Measurements from ENCODE around the gene GJB2.
"Not testable (repeated sequence)": the region's sequence is repeated elsewhere in the genome, so short reads cannot be mapped to it uniquely, and the experiment has no call there.

GJB2 gene

DNA sequence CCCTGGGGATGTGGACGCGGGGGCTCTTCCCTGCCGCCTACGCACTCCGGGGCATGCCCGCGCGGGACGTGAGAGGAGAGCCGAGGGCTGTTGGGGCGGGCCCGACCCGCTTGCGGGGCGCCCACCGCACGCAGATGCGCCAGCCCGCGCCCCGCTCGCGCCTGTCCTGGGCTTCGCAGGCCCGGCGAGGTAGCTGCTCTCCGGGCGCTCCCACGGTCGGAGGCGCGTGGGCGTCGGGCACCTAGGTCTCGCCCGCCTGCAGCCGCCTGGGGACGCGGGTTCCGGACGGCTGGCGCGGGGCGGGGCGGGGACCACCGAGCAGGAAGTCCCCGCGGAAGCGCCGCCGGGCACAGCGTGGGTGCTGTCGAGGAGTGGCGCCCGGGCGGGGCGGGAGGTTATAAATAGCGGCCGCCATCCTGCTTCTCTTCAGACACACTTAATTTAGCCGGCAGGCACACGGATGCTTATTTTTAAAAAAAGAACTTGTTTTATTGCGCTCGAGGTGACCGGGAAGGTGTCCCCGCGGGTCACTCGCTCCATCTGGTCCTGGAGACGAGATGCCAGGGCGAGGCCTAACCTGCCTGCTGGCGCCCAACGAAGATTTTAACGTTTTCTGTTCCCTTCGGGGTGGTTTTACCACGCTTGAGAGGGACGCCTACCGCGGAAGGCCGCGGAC, 31.3 kb downstream of the GJB2 start:
- H3K9ac ChIP-seq (ENCODE audit: low read depth, low read length) = no peak overlapping the region
- H3K27ac ChIP-seq (ENCODE audit: low read depth, low read length) = no peak overlapping the region
- 0 out of 2 replicates have a peak, but pooled peaks cover 4% of the 10 kb centered on the region for H3K4me1 ChIP-seq (ENCODE audit: insufficient read depth, low read length)
- peaks cover 74% of the 10 kb centered on the region for H3K27me3 ChIP-seq (ENCODE audit: insufficient read depth, low read length)
- 3% methylated on average over 79 of the region's 79 CpGs for WGBS
- peak overlapping the region; percentile 59 for H3K4me3 ChIP-seq (ENCODE audit: low read length)
- no peaks in the 10 kb centered on the region for H3K36me3 ChIP-seq (ENCODE audit: insufficient read depth, low read length)
- no peaks in the 10 kb centered on the region for H3K9me3 ChIP-seq (ENCODE audit: insufficient read depth, low read depth, low read length)

DNA sequence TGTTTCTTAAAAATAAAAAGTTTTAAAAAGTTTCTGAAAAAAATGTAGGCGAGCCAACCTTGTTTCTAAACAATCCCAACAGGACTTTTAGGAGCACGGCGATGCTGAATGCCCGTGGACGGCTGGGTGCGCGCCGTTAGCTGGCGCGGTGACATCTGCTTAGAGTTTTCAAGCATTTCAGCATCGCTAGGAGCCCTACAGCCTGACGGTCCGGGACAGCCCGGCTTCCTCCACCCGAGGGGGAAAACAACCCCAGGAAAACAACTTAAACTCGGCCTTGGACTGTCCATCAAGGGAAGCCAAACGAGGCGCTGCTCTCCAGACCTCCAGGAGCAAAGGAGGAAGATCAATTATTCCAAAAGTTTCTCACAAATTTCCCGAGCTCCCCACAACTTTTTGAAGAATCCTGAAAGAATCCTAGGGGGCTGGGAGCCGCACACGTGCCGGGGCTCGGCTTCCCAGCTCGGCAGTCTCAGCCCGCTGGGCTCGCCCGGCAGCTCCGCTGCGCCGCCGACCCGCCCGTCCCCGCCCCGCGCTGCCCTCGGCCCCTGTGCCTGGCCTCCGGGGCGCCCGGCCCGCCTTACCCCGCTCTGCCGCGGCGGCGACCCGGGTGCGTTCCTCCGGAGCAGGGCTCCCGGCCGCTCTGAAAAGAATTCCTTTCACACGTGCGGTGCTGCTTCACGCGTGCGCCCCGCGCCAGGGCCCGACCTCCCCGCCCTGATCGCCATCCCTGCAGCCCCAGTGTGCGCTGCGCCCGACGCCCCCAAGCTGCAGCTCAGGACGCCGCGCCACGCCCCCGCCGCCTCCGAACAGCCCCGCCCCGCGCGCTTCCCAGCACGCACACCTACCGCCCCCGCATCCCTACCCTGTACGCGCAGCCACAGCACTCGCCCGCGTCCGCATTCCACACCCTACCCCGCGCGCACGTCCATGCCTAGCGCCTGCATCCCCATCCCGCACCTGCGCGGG, 32.1 kb downstream of the GJB2 start, which contains the start of gene GJA3:
Gene GJA3, minus strand, starts transcription at position 747 of the 969 bp plus-strand sequence. CDS start 17,764 bp downstream, outside the sequence.
- Histone ChIP-seq H3K9me3 (ENCODE audit: insufficient read depth, low read depth, low read length) (no peaks in the 10 kb centered on the region), H3K9ac (ENCODE audit: low read depth, low read length) (no peak within 1 kb of the TSS), H3K27me3 (ENCODE audit: insufficient read depth, low read length) (peaks cover 70% of the 10 kb centered on the region), H3K4me1 (ENCODE audit: insufficient read depth, low read length) (0 out of 2 replicates have a peak, but pooled peaks cover 4% of the 10 kb centered on the region), H3K36me3 (ENCODE audit: insufficient read depth, low read length) (no peaks in the 10 kb centered on the region), H3K4me3 (ENCODE audit: low read length) (peak within 1 kb of the TSS; percentile 59), H3K27ac (ENCODE audit: low read depth, low read length) (no peak within 1 kb of the TSS)
- WGBS = under 1% methylated on average over 93 of the region's 93 CpGs

DNA sequence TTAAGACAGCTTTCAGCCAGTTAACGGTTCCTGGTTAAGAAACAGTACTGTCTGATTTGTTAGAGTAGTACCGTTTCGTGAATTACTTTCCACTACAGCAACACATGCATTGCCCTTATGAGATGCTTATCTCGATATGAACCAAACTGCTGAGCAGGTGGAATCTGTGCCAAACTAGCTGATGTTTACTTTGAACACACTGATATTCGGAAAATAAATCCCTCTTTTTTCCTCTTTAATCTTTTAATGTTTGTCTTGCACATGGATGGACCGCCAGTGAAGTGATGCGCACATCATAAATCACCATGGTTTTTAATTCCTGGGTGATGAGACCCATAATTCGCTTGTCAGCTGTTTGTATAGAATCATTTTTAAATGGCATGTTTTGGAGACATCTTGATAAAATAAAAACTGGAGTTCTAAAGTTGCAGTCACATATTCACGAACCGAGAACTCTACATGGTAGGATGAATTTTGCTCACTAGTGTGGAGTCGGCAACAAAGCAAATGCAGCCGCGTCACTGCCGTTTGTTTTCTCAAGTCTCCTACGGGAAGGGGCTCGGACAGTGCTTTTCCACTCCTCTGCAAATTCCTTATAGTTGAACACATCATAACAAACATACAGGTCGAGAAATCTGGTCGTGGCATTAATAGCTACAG, 33.0 kb downstream of the GJB2 start:
- WGBS = 27% methylated on average over 18 of the region's 18 CpGs
- Histone ChIP-seq H3K36me3 (ENCODE audit: insufficient read depth, low read length) (no peaks in the 10 kb centered on the region), H3K4me1 (ENCODE audit: insufficient read depth, low read length) (0 out of 2 replicates have a peak, but pooled peaks cover 4% of the 10 kb centered on the region), H3K9me3 (ENCODE audit: insufficient read depth, low read depth, low read length) (no peaks in the 10 kb centered on the region), H3K27ac (ENCODE audit: low read depth, low read length) (no peak overlapping the region), H3K9ac (ENCODE audit: low read depth, low read length) (no peak overlapping the region), H3K4me3 (ENCODE audit: low read length) (peak overlapping the region; percentile 59), H3K27me3 (ENCODE audit: insufficient read depth, low read length) (peaks cover 68% of the 10 kb centered on the region)

DNA sequence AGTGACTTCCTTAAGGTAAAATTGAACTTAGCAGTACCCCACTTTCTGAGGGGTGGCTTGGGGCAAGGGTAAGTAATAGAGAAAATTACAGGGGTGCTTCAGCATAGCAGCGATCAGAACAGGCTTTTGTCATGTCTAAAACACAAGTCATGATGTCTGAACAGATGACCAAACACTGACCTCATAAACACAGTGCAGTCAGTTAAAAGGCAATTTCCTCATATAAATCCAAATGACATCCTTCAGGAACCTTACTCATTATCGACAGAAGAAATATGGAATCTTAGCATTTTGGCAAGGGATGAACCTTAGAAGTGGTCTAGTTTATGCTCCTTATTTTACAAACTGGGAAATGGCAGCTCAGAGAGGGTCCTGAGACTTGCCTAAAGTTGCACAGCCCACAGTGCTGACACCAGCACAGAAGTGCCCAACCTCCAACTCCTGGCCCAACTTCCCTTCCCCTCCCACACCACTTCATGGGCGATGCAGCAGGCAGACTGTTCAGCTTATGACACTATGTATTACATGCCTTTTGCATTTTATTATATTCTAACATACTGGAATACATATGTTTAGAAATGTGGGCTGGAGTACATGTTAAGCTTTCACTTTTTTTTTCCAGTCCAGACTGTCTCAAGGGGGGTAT, 35.5 kb downstream of the GJB2 start:
- 0 out of 2 replicates have a peak, but pooled peaks cover 4% of the 10 kb centered on the region for H3K4me1 ChIP-seq (ENCODE audit: insufficient read depth, low read length)
- H3K9me3 ChIP-seq (ENCODE audit: insufficient read depth, low read depth, low read length) = no peaks in the 10 kb centered on the region
- H3K27ac ChIP-seq (ENCODE audit: low read depth, low read length) = no peak overlapping the region
- no peaks in the 10 kb centered on the region for H3K36me3 ChIP-seq (ENCODE audit: insufficient read depth, low read length)
- no peak overlapping the region for H3K4me3 ChIP-seq (ENCODE audit: low read length)
- 80% methylated on average over 3 of the region's 3 CpGs for WGBS
- H3K27me3 ChIP-seq (ENCODE audit: insufficient read depth, low read length) = peaks cover 58% of the 10 kb centered on the region
- no peak overlapping the region for H3K9ac ChIP-seq (ENCODE audit: low read depth, low read length)

DNA sequence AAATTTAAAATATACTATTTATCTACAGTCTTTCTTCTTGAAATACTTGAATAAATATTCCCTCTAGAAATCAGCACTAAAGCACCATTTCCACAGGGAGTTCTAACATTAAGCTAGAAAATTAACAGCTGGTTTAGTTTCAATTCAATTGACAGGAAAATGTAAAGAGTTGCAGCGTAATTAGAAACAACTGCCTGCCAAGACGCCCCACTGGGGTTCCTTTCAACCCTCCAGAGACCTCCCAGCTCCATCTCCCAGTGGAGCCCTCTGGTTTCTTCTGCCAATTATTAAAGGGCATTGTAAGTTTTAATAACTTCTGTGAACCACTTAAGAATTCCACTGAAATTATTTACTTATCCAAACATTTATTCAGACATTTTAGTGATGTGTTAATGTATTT, 36.0 kb downstream of the GJB2 start:
- H3K4me3 ChIP-seq (ENCODE audit: low read length) = no peak overlapping the region
- 31% methylated on average over 2 of the region's 2 CpGs for WGBS
- H3K9ac ChIP-seq (ENCODE audit: low read depth, low read length) = no peak overlapping the region
- H3K36me3 ChIP-seq (ENCODE audit: insufficient read depth, low read length) = no peaks in the 10 kb centered on the region
- H3K9me3 ChIP-seq (ENCODE audit: insufficient read depth, low read depth, low read length) = no peaks in the 10 kb centered on the region
- peaks cover 52% of the 10 kb centered on the region for H3K27me3 ChIP-seq (ENCODE audit: insufficient read depth, low read length)
- no peak overlapping the region for H3K27ac ChIP-seq (ENCODE audit: low read depth, low read length)
- 0 out of 2 replicates have a peak, but pooled peaks cover 4% of the 10 kb centered on the region for H3K4me1 ChIP-seq (ENCODE audit: insufficient read depth, low read length)

DNA sequence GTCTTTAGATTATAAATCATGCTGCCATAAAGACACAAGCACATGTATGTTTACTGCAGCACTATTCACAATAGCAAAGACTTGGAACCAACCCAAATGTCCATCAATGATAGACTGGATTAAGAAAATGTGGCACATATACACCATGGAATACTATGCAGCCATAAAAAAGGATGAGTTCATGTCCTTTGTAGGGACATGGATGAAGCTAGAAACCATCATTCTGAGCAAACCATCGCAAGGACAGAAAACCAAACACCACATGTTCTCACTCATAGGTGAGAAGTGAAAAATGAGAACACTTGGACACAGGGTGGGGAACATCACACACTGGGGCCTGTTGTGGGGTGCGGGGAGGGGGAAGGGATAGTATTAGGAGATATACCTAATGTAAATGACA, 39.4 kb downstream of the GJB2 start:
- not testable (repeated sequence) for H3K4me1 ChIP-seq (ENCODE audit: insufficient read depth, low read length); H3K9me3 ChIP-seq (ENCODE audit: insufficient read depth, low read depth, low read length); H3K4me3 ChIP-seq (ENCODE audit: low read length); H3K36me3 ChIP-seq (ENCODE audit: insufficient read depth, low read length); H3K9ac ChIP-seq (ENCODE audit: low read depth, low read length); H3K27ac ChIP-seq (ENCODE audit: low read depth, low read length)
- H3K27me3 ChIP-seq (ENCODE audit: insufficient read depth, low read length) = peaks cover 18% of the 10 kb centered on the region
- WGBS = 87% methylated on average over 1 of the region's 2 CpGs

DNA sequence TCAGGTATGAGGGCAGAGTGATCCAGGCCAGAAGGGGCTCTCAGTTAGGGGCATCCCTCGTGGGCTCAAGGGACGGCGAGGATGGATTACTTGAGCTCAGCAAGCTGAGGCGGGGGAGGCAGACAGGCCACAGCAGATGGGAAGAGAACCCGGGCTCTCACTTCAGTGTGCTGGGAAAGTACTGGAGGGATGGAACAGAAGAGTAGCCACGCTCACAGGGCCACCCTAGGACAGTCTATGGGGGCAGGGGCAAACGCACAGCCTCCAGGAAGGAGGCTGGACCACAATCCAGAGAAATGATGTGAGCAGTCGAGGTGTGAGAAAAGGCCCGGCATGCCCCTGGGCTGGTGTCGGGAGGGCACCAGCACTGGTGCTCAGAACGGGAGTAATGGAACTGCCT, 41.1 kb downstream of the GJB2 start:
- H3K27ac ChIP-seq (ENCODE audit: low read depth, low read length) = no peak overlapping the region

DNA sequence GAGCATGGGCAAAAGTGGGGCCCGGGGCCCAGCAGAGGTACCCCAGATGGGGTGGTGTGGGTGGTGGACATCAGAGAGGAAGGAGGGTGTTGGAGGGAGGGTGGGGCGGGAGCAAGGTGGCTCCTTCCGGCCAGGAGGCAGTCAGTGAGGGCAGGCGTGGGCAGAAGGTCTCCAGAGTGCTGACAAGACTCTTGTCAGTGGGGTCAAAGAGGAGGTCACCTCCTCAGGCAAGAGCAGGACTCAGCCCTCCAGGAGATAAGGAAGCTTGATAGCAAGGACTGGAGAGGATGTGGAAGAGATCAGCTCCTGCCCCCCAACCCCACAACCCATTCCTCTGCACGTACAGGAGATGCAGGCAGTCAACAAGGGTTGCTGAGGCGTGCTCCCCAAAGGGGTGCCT, 41.7 kb downstream of the GJB2 start:
- 77% methylated on average over 6 of the region's 6 CpGs for WGBS
- Histone ChIP-seq H3K9ac (ENCODE audit: low read depth, low read length) (no peak overlapping the region), H3K4me3 (ENCODE audit: low read length) (no peak overlapping the region)

More for the DNA sequence above, 41.1 kb downstream of the GJB2 start:
- Histone ChIP-seq H3K4me3 (ENCODE audit: low read length) (no peak overlapping the region), H3K27me3 (ENCODE audit: insufficient read depth, low read length) (peaks cover 1% of the 10 kb centered on the region), H3K9ac (ENCODE audit: low read depth, low read length) (no peak overlapping the region), H3K4me1 (ENCODE audit: insufficient read depth, low read length) (0 out of 2 replicates have a peak, but pooled peaks cover 4% of the 10 kb centered on the region), H3K36me3 (ENCODE audit: insufficient read depth, low read length) (no peaks in the 10 kb centered on the region), H3K9me3 (ENCODE audit: insufficient read depth, low read depth, low read length) (no peaks in the 10 kb centered on the region)
- WGBS = 89% methylated on average over 11 of the region's 11 CpGs

DNA sequence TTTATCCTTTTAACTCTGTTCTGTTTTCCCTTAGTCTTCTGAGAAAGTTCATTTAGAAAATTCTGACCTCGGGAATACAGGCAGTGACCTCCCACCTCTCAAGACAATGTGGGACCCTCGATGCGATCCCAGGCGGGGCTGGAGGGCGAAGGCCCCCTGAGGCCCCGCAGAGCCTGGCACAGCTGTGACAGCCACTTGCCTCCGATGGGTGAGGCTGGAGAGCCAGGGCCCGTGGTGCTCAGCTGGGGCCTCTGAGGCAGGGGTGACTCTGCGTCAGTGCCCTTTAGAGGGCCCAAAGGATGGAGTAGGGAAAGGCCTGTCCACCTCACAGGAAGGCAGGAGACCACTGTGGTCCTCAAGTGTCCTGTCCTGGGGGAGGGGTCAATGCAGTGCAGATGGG, 42.2 kb downstream of the GJB2 start:
- no peaks in the 10 kb centered on the region; the same call in 1 of the 2 replicates for H3K27me3 ChIP-seq (ENCODE audit: insufficient read depth, low read length)
- 93% methylated on average over 9 of the region's 9 CpGs for WGBS

More for the DNA sequence above, 41.7 kb downstream of the GJB2 start:
- Histone ChIP-seq H3K27ac (ENCODE audit: low read depth, low read length) (no peak overlapping the region), H3K9me3 (ENCODE audit: insufficient read depth, low read depth, low read length) (no peaks in the 10 kb centered on the region), H3K4me1 (ENCODE audit: insufficient read depth, low read length) (0 out of 2 replicates have a peak, but pooled peaks cover 4% of the 10 kb centered on the region), H3K27me3 (ENCODE audit: insufficient read depth, low read length) (no peaks in the 10 kb centered on the region; the same call in 1 of the 2 replicates), H3K36me3 (ENCODE audit: insufficient read depth, low read length) (no peaks in the 10 kb centered on the region)

DNA sequence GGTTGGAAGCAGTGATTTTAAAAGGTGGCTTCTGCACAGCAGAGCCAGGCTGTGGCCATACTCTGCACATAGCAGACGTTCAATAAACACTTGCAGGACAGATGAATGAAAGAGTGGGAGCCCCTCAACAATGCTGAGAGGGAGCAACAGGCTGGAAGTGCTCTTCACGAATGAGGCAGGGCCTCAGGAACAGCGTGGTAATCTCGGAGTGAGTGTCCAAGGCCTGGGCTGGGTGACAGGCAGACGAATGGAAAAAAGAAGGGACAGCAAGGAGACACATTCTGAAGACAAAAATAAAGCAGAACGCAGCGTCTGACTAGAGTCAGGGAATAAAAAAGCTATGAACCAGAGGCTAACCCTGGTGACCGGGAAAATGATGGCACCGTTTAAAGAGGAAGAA, 43.0 kb downstream of the GJB2 start:
- WGBS = 86% methylated on average over 9 of the region's 9 CpGs
- H3K4me1 ChIP-seq (ENCODE audit: insufficient read depth, low read length) = 0 out of 2 replicates have a peak, but pooled peaks cover 4% of the 10 kb centered on the region
- H3K9me3 ChIP-seq (ENCODE audit: insufficient read depth, low read depth, low read length) = no peaks in the 10 kb centered on the region
- H3K27ac ChIP-seq (ENCODE audit: low read depth, low read length) = no peak overlapping the region
- H3K27me3 ChIP-seq (ENCODE audit: insufficient read depth, low read length) = no peaks in the 10 kb centered on the region; the same call in 1 of the 2 replicates
- H3K4me3 ChIP-seq (ENCODE audit: low read length) = no peak overlapping the region
- H3K36me3 ChIP-seq (ENCODE audit: insufficient read depth, low read length) = no peaks in the 10 kb centered on the region
- no peak overlapping the region for H3K9ac ChIP-seq (ENCODE audit: low read depth, low read length)

More for the DNA sequence above, 42.2 kb downstream of the GJB2 start:
- Histone ChIP-seq H3K27ac (ENCODE audit: low read depth, low read length) (no peak overlapping the region), H3K9me3 (ENCODE audit: insufficient read depth, low read depth, low read length) (no peaks in the 10 kb centered on the region), H3K9ac (ENCODE audit: low read depth, low read length) (no peak overlapping the region), H3K36me3 (ENCODE audit: insufficient read depth, low read length) (no peaks in the 10 kb centered on the region), H3K4me1 (ENCODE audit: insufficient read depth, low read length) (0 out of 2 replicates have a peak, but pooled peaks cover 4% of the 10 kb centered on the region), H3K4me3 (ENCODE audit: low read length) (no peak overlapping the region)

All from HUES64 (cell line).